Measurements from ENCODE around the gene GUCA2B. TPM values are rescaled to one million over a fixed set of nuclear protein-coding genes. Genes with fewer than 3 reads are reported as not detected.

The GUCA2B gene
- polyA plus RNA-seq, 1 donor (not counting 4 experiments of a cell fraction or from before 2014, with no cell fraction given), result not detected

DNA sequence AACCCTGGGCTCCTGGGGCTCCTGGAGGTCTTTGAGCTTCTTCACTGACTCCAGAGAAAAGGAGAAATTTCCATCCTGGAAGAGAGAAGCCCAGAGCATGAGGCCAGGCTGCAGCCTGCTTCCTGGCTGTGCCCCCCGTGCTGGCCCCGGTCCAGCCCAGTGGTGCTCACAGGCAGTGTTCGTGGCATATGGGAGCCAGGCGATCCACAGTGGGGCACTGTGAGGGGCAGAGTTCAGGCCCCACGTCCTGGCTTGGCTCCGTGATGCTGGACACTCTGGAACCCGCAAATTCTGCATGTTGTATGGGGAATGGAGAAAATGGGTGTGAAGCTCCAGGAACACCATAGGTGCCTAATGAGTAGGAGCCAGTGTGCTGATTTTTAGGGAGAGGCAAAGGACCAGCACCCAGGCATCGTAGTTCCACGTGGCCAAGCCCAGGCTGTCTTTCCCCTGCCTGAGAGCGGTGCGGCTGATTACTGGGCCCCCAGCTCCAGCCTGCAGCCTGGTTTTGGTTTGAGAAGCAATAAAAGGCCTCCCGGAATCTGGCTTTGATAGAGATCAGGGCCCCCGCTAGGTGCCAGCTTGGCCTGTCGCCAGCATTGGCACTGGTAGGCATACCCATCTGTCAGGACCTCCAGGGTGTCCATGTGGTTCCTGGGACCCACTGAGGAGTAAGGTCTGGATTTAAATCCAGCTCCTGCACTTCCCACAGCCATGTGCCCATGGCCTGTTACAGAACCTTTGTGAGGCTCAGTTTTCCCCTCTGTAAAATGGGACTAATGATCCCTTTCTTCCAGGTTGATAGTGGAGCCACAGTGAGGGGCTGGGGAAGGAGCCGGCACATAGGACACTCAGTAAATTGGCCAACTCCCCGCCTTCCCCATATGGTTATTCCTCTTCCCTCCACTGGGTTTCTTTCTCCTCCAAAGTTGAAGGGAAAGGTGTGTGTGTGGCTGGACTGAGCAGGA lies 10.6 kb downstream of the GUCA2B start:
- Histone ChIP-seq H2AFZ (ENCODE audit: control insufficient read depth, low read length) (no peak overlapping the region), H4K20me1 (ENCODE audit: control insufficient read depth, extremely low read depth, insufficient read depth, low read length) (no peaks in the 10 kb centered on the region), H3K9ac (ENCODE audit: control insufficient read depth, extremely low read depth, insufficient read depth, low read length) (no peak overlapping the region), H3K36me3 (ENCODE audit: control insufficient read depth in 2 of 2, extremely low read depth in 1 of 2, insufficient read depth in 2 of 2, low read length in 2 of 2) (no peaks in the 10 kb centered on the region), H3K4me2 (ENCODE audit: control insufficient read depth, extremely low read depth, insufficient read depth, low read depth, low read length) (no peak overlapping the region), H3K27ac (ENCODE audit: control insufficient read depth, insufficient read depth, low read length) (no peak overlapping the region), H3K27me3 (ENCODE audit: control insufficient read depth, extremely low read depth, insufficient read depth, low read length) (no peaks in the 10 kb centered on the region), H3K9me3 (ENCODE audit: control insufficient read depth, low read depth, low read length) (peaks cover 4% of the 10 kb centered on the region), H3K4me1 (ENCODE audit: control insufficient read depth, extremely low read depth, insufficient read depth, low read length) (peaks cover 14% of the 10 kb centered on the region), H3K79me2 (ENCODE audit: control insufficient read depth, insufficient read depth, low read length) (no peaks in the 10 kb centered on the region), H3K9me1 (ENCODE audit: control insufficient read depth, extremely low read depth, insufficient read depth, low read length) (peaks cover 6% of the 10 kb centered on the region), H3K4me3 (ENCODE audit: control insufficient read depth in 2 of 3, extremely low read depth in 1 of 3, insufficient read depth in 2 of 3, low read depth in 1 of 3, low read length in 3 of 3) (no peak overlapping the region)
- dilution Hi-C loops (cut with MboI; ENCODE audit: extremely low pct_ligation_motif_present, low sequenced_read_pairs), result no loop called here
- FAIRE-seq (no peak), DNase-seq (ENCODE audit: low read depth, low spot score) (no peak)
- TF ChIP-seq EZH2 (IDR thresholded peaks at IDR 0.05; ENCODE audit: low read length), result no peak
- TF ChIP-seq, protein P1, sequence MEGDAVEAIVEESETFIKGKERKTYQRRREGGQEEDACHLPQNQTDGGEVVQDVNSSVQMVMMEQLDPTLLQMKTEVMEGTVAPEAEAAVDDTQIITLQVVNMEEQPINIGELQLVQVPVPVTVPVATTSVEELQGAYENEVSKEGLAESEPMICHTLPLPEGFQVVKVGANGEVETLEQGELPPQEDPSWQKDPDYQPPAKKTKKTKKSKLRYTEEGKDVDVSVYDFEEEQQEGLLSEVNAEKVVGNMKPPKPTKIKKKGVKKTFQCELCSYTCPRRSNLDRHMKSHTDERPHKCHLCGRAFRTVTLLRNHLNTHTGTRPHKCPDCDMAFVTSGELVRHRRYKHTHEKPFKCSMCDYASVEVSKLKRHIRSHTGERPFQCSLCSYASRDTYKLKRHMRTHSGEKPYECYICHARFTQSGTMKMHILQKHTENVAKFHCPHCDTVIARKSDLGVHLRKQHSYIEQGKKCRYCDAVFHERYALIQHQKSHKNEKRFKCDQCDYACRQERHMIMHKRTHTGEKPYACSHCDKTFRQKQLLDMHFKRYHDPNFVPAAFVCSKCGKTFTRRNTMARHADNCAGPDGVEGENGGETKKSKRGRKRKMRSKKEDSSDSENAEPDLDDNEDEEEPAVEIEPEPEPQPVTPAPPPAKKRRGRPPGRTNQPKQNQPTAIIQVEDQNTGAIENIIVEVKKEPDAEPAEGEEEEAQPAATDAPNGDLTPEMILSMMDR (optimal IDR thresholded peaks at IDR 0.05 in 1 of 3, IDR thresholded peaks at IDR 0.05 in 1 of 3, conservative IDR thresholded peaks at IDR 0.05 in 1 of 3; ENCODE audit: extremely low read depth in 1 of 3, insufficient read depth in 2 of 3, low read length in 3 of 3), result no peak

GRCh38 chr1:42164551-42165420 lies 11.6 kb downstream of the GUCA2B start, which contains the start of gene GUCA2A:
GUCA2A (minus strand) TSS chr1:42164745; CDS start chr1:42164712, 33 bp downstream.
- no peak within 1 kb of the TSS for H3K9ac ChIP-seq (ENCODE audit: control insufficient read depth, extremely low read depth, insufficient read depth, low read length)
- H3K27ac ChIP-seq (ENCODE audit: control insufficient read depth, insufficient read depth, low read length), result no peak within 1 kb of the TSS
- H3K9me3 ChIP-seq (ENCODE audit: control insufficient read depth, low read depth, low read length), result peaks cover 4% of the 10 kb centered on the region
- FAIRE-seq (no peak), DNase-seq (ENCODE audit: low read depth, low spot score) (no peak)
- peaks cover 14% of the 10 kb centered on the region for H3K4me1 ChIP-seq (ENCODE audit: control insufficient read depth, extremely low read depth, insufficient read depth, low read length)
- H3K4me2 ChIP-seq (ENCODE audit: control insufficient read depth, extremely low read depth, insufficient read depth, low read depth, low read length), result no peak within 1 kb of the TSS
- no peak within 1 kb of the TSS for H3K4me3 ChIP-seq (ENCODE audit: control insufficient read depth in 2 of 3, extremely low read depth in 1 of 3, insufficient read depth in 2 of 3, low read depth in 1 of 3, low read length in 3 of 3)
- H3K79me2 ChIP-seq (ENCODE audit: control insufficient read depth, insufficient read depth, low read length), result no peaks in the 10 kb centered on the region
- H3K9me1 ChIP-seq (ENCODE audit: control insufficient read depth, extremely low read depth, insufficient read depth, low read length), result peaks cover 6% of the 10 kb centered on the region
- no peaks in the 10 kb centered on the region for H3K27me3 ChIP-seq (ENCODE audit: control insufficient read depth, extremely low read depth, insufficient read depth, low read length)
- TF ChIP-seq EZH2 (IDR thresholded peaks at IDR 0.05; ENCODE audit: low read length), result no peak
- TF ChIP-seq, protein P1 (optimal IDR thresholded peaks at IDR 0.05 in 1 of 3, IDR thresholded peaks at IDR 0.05 in 1 of 3, conservative IDR thresholded peaks at IDR 0.05 in 1 of 3; ENCODE audit: extremely low read depth in 1 of 3, insufficient read depth in 2 of 3, low read length in 3 of 3), result no peak
- no peaks in the 10 kb centered on the region for H3K36me3 ChIP-seq (ENCODE audit: control insufficient read depth in 2 of 2, extremely low read depth in 1 of 2, insufficient read depth in 2 of 2, low read length in 2 of 2)
- H4K20me1 ChIP-seq (ENCODE audit: control insufficient read depth, extremely low read depth, insufficient read depth, low read length), result no peaks in the 10 kb centered on the region
- H2AFZ ChIP-seq (ENCODE audit: control insufficient read depth, low read length), result no peak within 1 kb of the TSS
- dilution Hi-C loops (cut with MboI; ENCODE audit: extremely low pct_ligation_motif_present, low sequenced_read_pairs), result no loop called here

Measured in keratinocyte (primary cell).